NCI-H524 treated with DMSO at 0.1 percent for 48 hours (cell line): ENCODE data around the gene CLEC16A.

ENCODE experiments used
- DNase-seq: peaks from one replicate; lab custom pipeline; 2025; lab: John Stamatoyannopoulos, UW

The CLEC16A gene

DNA sequence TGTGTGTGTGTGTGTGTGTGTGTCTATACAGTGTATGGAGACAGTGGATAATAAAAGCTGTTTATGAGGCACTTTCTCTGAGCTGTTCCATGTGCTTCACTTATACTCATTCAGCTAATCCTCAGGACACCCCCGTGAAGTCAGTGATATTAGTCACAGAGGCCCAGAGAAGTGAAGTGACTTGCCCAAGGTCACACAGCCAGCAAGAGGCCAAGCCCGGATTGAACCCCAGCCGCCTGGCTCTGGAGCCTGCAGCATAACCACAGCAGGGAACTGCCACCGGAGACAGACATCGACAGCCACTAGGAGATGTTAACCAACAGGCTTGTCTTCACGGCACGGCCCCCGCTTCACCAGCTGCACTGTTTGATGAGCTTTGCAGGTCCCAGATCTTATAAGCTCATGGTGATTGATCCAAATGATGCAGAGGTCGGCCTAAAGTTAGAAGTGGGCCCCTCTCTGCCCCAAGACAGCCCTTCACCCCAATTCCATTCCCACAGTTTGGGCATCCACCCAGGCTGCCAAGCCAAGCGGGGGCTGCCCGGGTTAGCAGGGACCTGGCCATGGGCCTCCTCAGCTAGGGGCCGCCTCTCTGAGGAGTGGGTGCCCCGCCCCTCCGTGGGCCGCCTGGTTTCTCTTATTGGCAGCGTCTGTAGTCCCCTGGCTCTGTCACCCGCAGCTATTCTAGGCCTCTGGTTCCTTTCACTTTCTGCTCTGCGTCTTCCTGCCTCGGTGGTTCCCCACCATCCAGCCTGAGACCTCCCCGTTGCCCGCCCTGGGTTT lies 280.7 kb downstream of the CLEC16A start:
- no peak for DNase-seq

DNA sequence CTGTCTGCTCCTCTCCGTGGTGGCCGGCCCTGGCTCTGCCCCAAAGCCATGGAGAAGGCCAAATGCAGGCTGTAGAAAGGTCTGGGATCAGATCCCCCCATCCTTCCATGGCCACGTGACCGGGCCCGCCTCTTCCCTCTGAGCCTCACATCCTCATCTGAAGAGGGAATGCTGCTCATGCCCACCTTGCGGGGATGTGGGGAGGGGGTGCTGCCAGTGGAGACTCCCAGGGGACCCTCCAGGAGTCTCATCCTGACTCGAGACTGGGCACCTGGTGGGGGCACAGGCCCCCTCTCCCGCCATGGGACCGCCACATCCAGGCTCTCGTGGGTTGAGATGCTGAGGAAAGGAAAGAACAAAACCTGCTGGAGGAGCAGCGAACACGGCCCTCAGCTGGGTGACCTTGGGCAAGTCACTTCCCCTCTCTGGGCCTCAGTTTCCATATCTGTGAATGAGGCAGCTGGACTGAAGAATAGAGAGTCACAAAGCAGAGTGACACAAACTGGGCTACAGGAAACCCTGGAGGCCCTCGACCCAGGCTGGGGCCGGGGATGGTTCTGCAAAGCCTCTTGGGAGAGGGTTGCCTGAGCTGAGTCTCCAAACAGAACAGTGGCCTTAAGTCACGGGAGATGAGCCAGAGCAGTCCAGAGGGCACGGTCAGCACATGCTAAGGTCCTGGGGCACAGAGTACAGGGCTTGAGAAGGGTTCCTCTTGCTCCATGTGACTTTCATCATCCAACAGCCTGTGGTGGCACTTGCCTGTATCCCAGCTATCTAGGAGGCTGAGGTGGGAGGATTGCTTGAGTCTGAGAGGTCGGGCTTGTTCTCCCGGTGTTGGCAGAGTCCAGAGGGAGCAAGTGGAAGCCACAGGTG lies 281.5 kb downstream of the CLEC16A start:
- no peak for DNase-seq

- DNase-seq, result no peak
Observed at GRCh38 chr16:11229432-11229831, 285.1 kb downstream of the CLEC16A start.

- no peak for DNase-seq
Observed at GRCh38 chr16:11229906-11230305, 285.5 kb downstream of the CLEC16A start.

DNA sequence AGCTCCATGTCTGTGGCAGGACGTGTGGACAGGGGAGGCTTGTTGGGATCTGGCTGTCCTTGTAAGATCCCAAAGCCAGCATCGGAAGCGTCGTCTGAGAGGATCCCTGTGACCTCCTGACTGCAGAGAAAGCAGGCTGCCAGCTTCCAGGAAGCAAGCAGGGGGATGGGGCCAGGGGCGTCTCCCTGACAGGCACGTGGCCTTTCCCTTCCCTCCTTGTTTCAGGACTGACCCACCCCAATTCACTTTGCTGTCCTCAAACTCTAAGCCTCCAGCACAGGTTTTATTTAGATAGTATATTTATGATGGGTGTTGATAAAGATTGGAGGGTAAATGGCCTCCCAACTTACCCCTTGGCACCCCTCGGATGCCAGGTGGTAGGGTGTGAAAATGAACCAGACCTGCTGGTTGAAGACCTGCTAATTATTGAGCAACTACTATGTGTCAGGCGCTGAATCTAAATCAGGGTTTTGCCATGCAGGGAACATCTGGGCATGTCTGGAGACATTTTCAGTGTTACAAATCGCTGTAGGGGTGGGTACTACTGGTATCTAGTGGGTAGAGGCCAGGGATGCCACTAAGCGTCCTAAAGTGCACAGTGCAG lies 287.1 kb downstream of the CLEC16A start:
- no peak for DNase-seq
